K562 (cell line): Measurements from ENCODE around the gene CYSTM1. TPM values are rescaled to one million over a fixed set of nuclear protein-coding genes. Genes with fewer than 3 reads are reported as not detected.

Experiments
- ATAC-seq: fragments of 200-7000 bp; cut with Tn5 transposase; 3 replicates; pipeline ENCODE4 v1.9.1; 2020; ENCODE audit warnings: moderate library complexity
- BruUV-seq: library from RNA; stranded (reverse); fragments of 400-500 nt; replicated peaks from 2 replicates; lab custom pipeline; 2021; lab: Mats Ljungman, UMichigan
- CTCF ChIA-PET: fragments of 300-600 bp; formaldehyde crosslinking; extraction: SDS; loops from one replicate; lab custom pipeline; 2021; ENCODE audit warnings: low intra/inter-chr PET ratio; lab: Yijun Ruan, JAX
- POLR2A ChIA-PET: fragments of 300-600, 350-650 bp; sonication (Branson Sonifier 250); formaldehyde crosslinking; extraction: SDS; loops from one replicate; lab custom pipeline; 2021; ENCODE audit warnings: antibody characterized with exemption, inconsistent platforms; lab: Yijun Ruan, JAX
- DNase-seq, 4 experiments: peaks; one replicate each; pipeline versions ENCODE4 v3.0.0 to v3.0.0-alpha.2; 2011 to 2018; ENCODE audit warnings: low spot score in 3 of 4, mixed read lengths in 3 of 4; ENCODE audit errors: extremely low read depth in 1 of 4
- FAIRE-seq: peaks from 2 replicates; lab custom pipeline; 2011; peaks lifted over from hg19 to GRCh38; lab: Jason Lieb, UNC
- H2AFZ ChIP-seq: 2 replicates; pipeline ENCODE4 v1.6.0; 2011; ENCODE audit warnings: low read depth, low read length, control low read depth, inconsistent platforms
- H3K27ac ChIP-seq: fragments of 200-600 bp; 3 replicates; pipeline ENCODE4 v1.8.0; 2011; ENCODE audit warnings: low read depth, mild to moderate bottlenecking, control low read depth, inconsistent platforms, low read length, moderate library complexity, mixed read lengths; ENCODE audit errors: extremely low read depth
- H3K27me3 ChIP-seq, 2 experiments: fragments of 300-600 bp in 1 of 2; 2 replicates in 1 of 2; 3 replicates in 1 of 2; pipeline versions ENCODE4 v1.6.0 to v1.8.0; 2011; ENCODE audit warnings: inconsistent platforms in 2 of 2, low read length in 2 of 2, mild to moderate bottlenecking in 1 of 2, mixed read lengths in 1 of 2, moderate library complexity in 1 of 2; ENCODE audit not compliant: control insufficient read depth in 2 of 2, insufficient read depth in 2 of 2
- H3K36me3 ChIP-seq: fragments of 300-600 bp; 3 replicates; pipeline ENCODE4 v1.8.0; 2011; ENCODE audit warnings: mild to moderate bottlenecking, low read length, inconsistent platforms; ENCODE audit not compliant: control insufficient read depth, insufficient read depth
- H3K4me1 ChIP-seq, 2 experiments: fragments of 200-600 bp in 1 of 2; replicated peaks in 1 of 2; 2 replicates in 1 of 2; 3 replicates in 1 of 2; pipeline versions ENCODE4 v1.5.1 to v1.8.0; 2011; ENCODE audit warnings: inconsistent platforms in 2 of 2, low read length in 2 of 2, mild to moderate bottlenecking in 1 of 2, mixed read lengths in 1 of 2, moderate library complexity in 1 of 2; ENCODE audit not compliant: control insufficient read depth in 2 of 2, insufficient read depth in 2 of 2
- H3K4me2 ChIP-seq: 2 replicates; pipeline ENCODE4 v1.6.1; 2011; ENCODE audit warnings: low read length, control low read depth, inconsistent platforms, mixed read lengths; ENCODE audit not compliant: insufficient read depth
- H3K4me3 ChIP-seq: fragments of 200-600 bp; sonication (generic), shearing (Covaris generic); 2 replicates; pipeline ENCODE4 v1.5.1; 2016; ENCODE audit warnings: control low read depth, inconsistent platforms
- H3K79me2 ChIP-seq: fragments of 200-600 bp; 3 replicates; pipeline ENCODE4 v1.8.0; 2011; ENCODE audit warnings: low read length, inconsistent platforms; ENCODE audit not compliant: control insufficient read depth, insufficient read depth
- H3K9ac ChIP-seq, 2 experiments: 2 replicates each; pipeline versions ENCODE4 v1.6.0 to v1.6.1; 2011; ENCODE audit warnings: low read depth in 2 of 2, low read length in 2 of 2, control low read depth in 1 of 2, inconsistent platforms in 1 of 2, mild to moderate bottlenecking in 1 of 2, mixed read lengths in 1 of 2; ENCODE audit not compliant: insufficient read depth in 1 of 2
- H3K9me1 ChIP-seq: one replicate; pipeline ENCODE4 v1.6.0; 2011; ENCODE audit warnings: inconsistent platforms, mild to moderate bottlenecking, low read length, moderate library complexity; ENCODE audit not compliant: control insufficient read depth, insufficient read depth
- H3K9me3 ChIP-seq: replicated peaks from 2 replicates; pipeline ENCODE4 v1.5.1; 2011; ENCODE audit warnings: low read depth, low read length, inconsistent platforms; ENCODE audit not compliant: control insufficient read depth, insufficient read depth
- H4K20me1 ChIP-seq: replicated peaks from 2 replicates; pipeline ENCODE4 v1.6.1; 2011; ENCODE audit warnings: low read length, inconsistent platforms, mixed read lengths; ENCODE audit not compliant: control insufficient read depth, insufficient read depth
- ATF6 ChIP-seq: sonication (generic); formaldehyde crosslinking; IDR thresholded peaks from 2 replicates; pipeline ENCODE4 v1.4.0; 2020; ENCODE audit warnings: mild to moderate bottlenecking, missing genetic modification reagents
- ESRRB ChIP-seq: fragments of 250-450 bp; sonication (Bioruptor Pico); IDR thresholded peaks from 2 replicates; pipeline ENCODE4 v1.5.0; 2020; ENCODE audit warnings: mild to moderate bottlenecking, moderate library complexity, borderline replicate concordance
- ZBTB40 ChIP-seq, 2 experiments: fragments of 450-650 bp in 1 of 2; sonication (generic) in 1 of 2; formaldehyde crosslinking in 1 of 2; IDR thresholded peaks; 2 replicates each; pipeline versions ENCODE4 v1.7.1 to v1.9.0; 2016 to 2022; ENCODE audit warnings: inconsistent platforms in 1 of 2, mild to moderate bottlenecking in 1 of 2, missing genetic modification reagents in 1 of 2
- ZFP30 ChIP-seq: fragments of 250-450 bp; sonication (Bioruptor Pico); IDR thresholded peaks from 2 replicates; pipeline ENCODE4 v1.8.0; 2022; ENCODE audit warnings: moderate library complexity, mild to moderate bottlenecking, inconsistent platforms, borderline replicate concordance
- ZNF24 ChIP-seq: fragments of 450-650 bp; IDR thresholded peaks from 2 replicates; pipeline ENCODE4 v1.6.1; 2016
- ZNF707 ChIP-seq: fragments of 250-450 bp; sonication (Bioruptor Pico); conservative IDR thresholded peaks from 2 replicates; pipeline ENCODE4 v1.8.0; 2022; ENCODE audit warnings: inconsistent platforms, mild to moderate bottlenecking, moderate library complexity
- in situ Hi-C: fragments of 300-500 bp; cut with MboI; formaldehyde crosslinking; loops from 4 replicates; pipeline ENCODE4 v1.15.0; 2018; ENCODE audit warnings: inconsistent platforms, mixed read lengths
- intact Hi-C: fragments of 100-400 bp; cut with micrococcal nuclease; formaldehyde crosslinking; loops from 2 replicates; pipeline ENCODE4 v1.14.2; 2022
- polyA plus RNA-seq, 8 experiments: library from polyadenylated mRNA; depleted of rRNA in 4 of 8; stranded (reverse) in 5 of 8; unstranded in 3 of 8; fragments of >200 nt; fragmentation: Nextera tagmentation in 2 of 8; fragmentation: Illumina TruSeq in 1 of 8; extraction: Ambion mirVana in 2 of 8; extraction: Trizol in 1 of 8; gene quantifications; 2 replicates each; pipeline versions ENCODE4 v1.2.1 to v1.2.3, GENCODE V29; 2011 to 2014; ENCODE audit warnings: inconsistent platforms in 1 of 8, missing spikeins in 1 of 8
- total RNA-seq, 7 experiments: library from RNA; depleted of rRNA in 6 of 7; stranded (reverse); fragments of >200 nt in 6 of 7; fragmentation: Illumina TruSeq in 2 of 7; extraction: Trizol in 2 of 7; gene quantifications; 2 replicates each; pipeline versions ENCODE4 v1.2.1 to v1.2.3, GENCODE V29; 2011 to 2021; ENCODE audit warnings: low replicate concordance in 1 of 7

CYSTM1 gene
- total and polyA plus RNA-seq, 9 of the 15 experiments (the other 6 are each of a cell fraction or from before 2014, with no cell fraction given), result 76.1 to 422 (median 108) TPM

GRCh38 chr5:140270008-140270407 is 95.0 kb downstream of the CYSTM1 start:
- no peaks in the 10 kb centered on the region for H3K9me1 ChIP-seq
- no peak for FAIRE-seq
- H3K4me3 ChIP-seq, result no peak overlapping the region
- intact Hi-C loops, result no loop called here
- H3K9me3 ChIP-seq, result no peaks in the 10 kb centered on the region
- H3K79me2 ChIP-seq, result peaks cover 13% of the 10 kb centered on the region; the same call in 1 of the 3 replicates
- ChIA-PET POLR2A (interaction anchor here (1.1 kb wide), 1 partner anchor 11 kb away, joined by 3 read pairs; no protein-coding TSS in a partner anchor), CTCF (no interaction called here)
- BruUV-seq, result no TSS peak
- peaks cover 0 to 8% of the 10 kb centered on the region in 2 experiments; a peak in 2 of 5 replicates for H3K4me1 ChIP-seq
- no peaks in the 10 kb centered on the region; the same call in 1 of the 2 replicates for H4K20me1 ChIP-seq
- no peak overlapping the region for H3K4me2 ChIP-seq
- TF ChIP-seq ZNF707 (CRISPR knock-in tag), result no peak
- TF ChIP-seq ATF6, result no peak
- no peak for TF ChIP-seq ZNF24
- no peak for TF ChIP-seq ZBTB40 (IDR thresholded peaks at IDR 0.05)
- TF ChIP-seq ZBTB40 (CRISPR knock-in tag; IDR thresholded peaks at IDR 0.05), result no peak
- TF ChIP-seq ZFP30 (CRISPR knock-in tag), result no peak
- no peak for TF ChIP-seq ESRRB (CRISPR knock-in tag)
- H3K27ac ChIP-seq, result no peak overlapping the region
- DNase-seq, result no peak
- no peak overlapping the region for H3K9ac ChIP-seq
- peaks cover 12% of the 10 kb centered on the region; the same call in 2 of the 3 replicates for H3K36me3 ChIP-seq
- in situ Hi-C loops, result no loop called here
- no peak for ATAC-seq
- H3K27me3 ChIP-seq, result no peaks in the 10 kb centered on the region
- no peak overlapping the region for H2AFZ ChIP-seq
